Body of pancreas (tissue), 4 donors: ENCODE measurements around the gene ARF4. TPM values are rescaled to one million over a fixed set of nuclear protein-coding genes. Genes with fewer than 3 reads are reported as not detected.
"Not testable (repeated sequence)": the region's sequence is repeated elsewhere in the genome, so short reads cannot be mapped to it uniquely, and the experiment has no call there.

Source experiments
- ATAC-seq: fragments of 150-250 bp; one replicate; pipeline ENCODE4 v1.9.1; 2016
- DNase-seq, 4 donors: peaks; one replicate each; pipeline ENCODE4 v3.0.0-alpha.2; 2019
- H3K27ac ChIP-seq, 4 donors: fragments of 200-600 bp; sonication (generic); 1 replicate in 3 of 4; 2 replicates in 1 of 4; pipeline versions ENCODE4 v1.5.1 to v1.6.1; 2016 to 2019; ENCODE audit warnings: mild to moderate bottlenecking in 1 of 4, mixed read lengths in 1 of 4, moderate library complexity in 1 of 4
- H3K27me3 ChIP-seq, 2 donors: fragments of 200-600 bp; sonication (generic); one replicate each; pipeline ENCODE4 v1.6.0; 2016; ENCODE audit warnings: mild to moderate bottlenecking in 1 of 2
- H3K36me3 ChIP-seq, 2 donors: fragments of 200-600 bp; sonication (generic); replicated peaks in 1 of 2; 2 replicates each; pipeline ENCODE4 v1.5.1; 2016; ENCODE audit warnings: low read depth in 2 of 2; ENCODE audit not compliant: insufficient read depth in 1 of 2
- H3K4me1 ChIP-seq: fragments of 200-600 bp; sonication (generic); one replicate; pipeline ENCODE4 v1.6.0; 2016
- H3K4me3 ChIP-seq, 2 donors: fragments of 200-600 bp; sonication (generic); 1 replicate in 1 of 2; 2 replicates in 1 of 2; pipeline ENCODE4 v1.5.1; 2016 to 2019
- H3K9me3 ChIP-seq, 3 donors: fragments of 200-600 bp; sonication (generic); 1 replicate in 2 of 3; 2 replicates in 1 of 3; pipeline ENCODE4 v1.5.1; 2016
- POLR2A ChIP-seq, 3 donors: fragments of 450-650 bp; IDR thresholded peaks; one replicate each; pipeline ENCODE4 v1.6.1; 2016; ENCODE audit warnings: antibody characterized with exemption in 3 of 3, mild to moderate bottlenecking in 2 of 3
- WGBS, 2 donors: methylation state at CpG; one replicate each; pipeline ENCODE4 v1.1.5; 2017; 5-methylcytosine and 5-hydroxymethylcytosine counted together
- intact Hi-C: fragments of 100-400 bp; cut with DNase I; formaldehyde crosslinking; loops from one replicate; pipeline ENCODE4 v1.15.1; 2023
- total RNA-seq, 2 donors: library from RNA; depleted of rRNA; stranded (reverse); fragments of >200 nt; gene quantifications; one replicate each; pipeline ENCODE4 v1.1.0, GENCODE V29; 2016
- TF ChIP-seq, protein P1 (sequence below), 7 experiments: fragments of 450-650 bp in 4 of 7; fragments of 200-600 bp in 3 of 7; sonication (generic) in 3 of 7; IDR thresholded peaks; one replicate each; pipeline ENCODE4 v1.5.1; 2016 to 2019; ENCODE audit warnings: antibody characterized with exemption in 7 of 7

ARF4 gene
- 10 to 100 TPM; 62.0 to 90.3 TPM for total RNA-seq

DNA sequence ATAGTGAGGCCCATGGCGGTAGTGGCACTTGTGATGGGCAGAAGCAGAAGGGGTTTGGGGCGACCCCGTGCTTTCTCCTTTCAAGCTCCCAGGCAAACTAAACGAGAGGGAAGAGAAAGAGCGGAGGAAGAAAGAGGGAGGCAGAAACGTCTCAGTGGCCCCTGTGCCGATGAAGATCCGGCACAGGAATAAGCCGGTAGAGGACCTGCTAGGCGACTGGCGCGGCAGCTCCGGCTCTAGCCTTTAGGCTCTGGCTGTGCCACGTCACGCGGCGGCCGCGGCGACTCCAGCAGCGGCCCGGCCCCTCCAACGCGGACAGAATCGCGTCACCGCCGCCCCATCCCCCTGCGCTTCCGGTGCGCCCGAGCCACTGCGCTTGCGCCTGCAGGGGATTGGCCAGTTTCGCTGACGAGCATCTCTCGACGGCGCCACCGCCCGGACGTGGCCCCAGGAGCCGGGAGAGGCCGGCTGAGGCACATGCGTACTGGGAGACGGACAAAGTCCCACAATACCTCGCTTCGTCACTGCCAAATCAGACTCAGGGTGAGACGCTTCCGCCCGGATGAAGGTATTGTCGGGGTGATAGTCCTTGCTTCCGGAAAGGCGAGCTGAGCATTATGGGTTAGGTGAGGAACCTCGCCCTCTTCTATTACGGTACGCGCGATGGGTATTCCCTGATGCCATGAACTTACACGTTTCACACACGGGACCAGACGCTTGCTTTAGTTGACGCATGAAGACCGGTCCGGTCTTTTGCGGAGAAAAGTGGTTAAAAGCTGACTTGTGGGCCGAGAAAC lies at the start of gene ARF4:
TSS of gene ARF4 (minus strand) at position 218 of the 797 bp plus-strand sequence. CDS start at position 14, 204 bp downstream.
- peaks cover 45% of the 10 kb centered on the region for H3K4me1 ChIP-seq
- intact Hi-C loops = no loop called here
- WGBS, 2 donors = 0 to 1% methylated on average over 27 to 67 of the region's 67 CpGs

DNA sequence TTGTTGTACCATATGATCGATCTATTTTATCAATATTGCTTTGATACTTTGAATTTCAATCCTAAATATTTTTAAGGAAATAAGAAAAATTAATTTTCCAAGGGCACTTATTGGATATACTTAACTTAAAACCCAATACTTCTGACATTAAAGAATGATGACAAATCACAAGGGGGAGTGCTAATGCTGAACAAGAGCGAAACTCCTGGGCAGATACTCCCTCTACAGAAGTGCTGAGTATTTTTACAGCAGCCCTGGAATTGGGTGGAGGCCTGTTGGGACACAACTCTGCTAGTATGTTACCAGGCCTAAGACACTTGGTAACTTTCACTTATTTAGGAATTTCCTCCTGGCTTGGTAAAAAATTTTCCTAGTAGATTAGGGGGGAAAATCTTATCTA lies 49.6 kb upstream of the ARF4 start:
- no peak overlapping the region for H3K27ac ChIP-seq
- no peak for DNase-seq
- H3K4me1 ChIP-seq = no peaks in the 10 kb centered on the region
- no peaks in the 10 kb centered on the region for H3K36me3 ChIP-seq
- WGBS, 2 donors = 84% methylated on average over 2 of the region's 2 CpGs
- intact Hi-C loops = no loop called here
- no peak for ATAC-seq
- no peaks in the 10 kb centered on the region for H3K27me3 ChIP-seq
- H3K4me3 ChIP-seq = no peak overlapping the region
- TF ChIP-seq POLR2A (IDR thresholded peaks at IDR 0.05) = no peak
- TF ChIP-seq, protein P1, sequence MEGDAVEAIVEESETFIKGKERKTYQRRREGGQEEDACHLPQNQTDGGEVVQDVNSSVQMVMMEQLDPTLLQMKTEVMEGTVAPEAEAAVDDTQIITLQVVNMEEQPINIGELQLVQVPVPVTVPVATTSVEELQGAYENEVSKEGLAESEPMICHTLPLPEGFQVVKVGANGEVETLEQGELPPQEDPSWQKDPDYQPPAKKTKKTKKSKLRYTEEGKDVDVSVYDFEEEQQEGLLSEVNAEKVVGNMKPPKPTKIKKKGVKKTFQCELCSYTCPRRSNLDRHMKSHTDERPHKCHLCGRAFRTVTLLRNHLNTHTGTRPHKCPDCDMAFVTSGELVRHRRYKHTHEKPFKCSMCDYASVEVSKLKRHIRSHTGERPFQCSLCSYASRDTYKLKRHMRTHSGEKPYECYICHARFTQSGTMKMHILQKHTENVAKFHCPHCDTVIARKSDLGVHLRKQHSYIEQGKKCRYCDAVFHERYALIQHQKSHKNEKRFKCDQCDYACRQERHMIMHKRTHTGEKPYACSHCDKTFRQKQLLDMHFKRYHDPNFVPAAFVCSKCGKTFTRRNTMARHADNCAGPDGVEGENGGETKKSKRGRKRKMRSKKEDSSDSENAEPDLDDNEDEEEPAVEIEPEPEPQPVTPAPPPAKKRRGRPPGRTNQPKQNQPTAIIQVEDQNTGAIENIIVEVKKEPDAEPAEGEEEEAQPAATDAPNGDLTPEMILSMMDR (IDR thresholded peaks at IDR 0.05) = peak in 2 of 7 experiments; percentile 9 to 20
- peaks cover 0 to 8% (median 0%) of the 10 kb centered on the region in 3 donors for H3K9me3 ChIP-seq

More for the DNA sequence above, at the start of gene ARF4:
- peak; percentile 99 to 100 (median 100) for DNase-seq
- TF ChIP-seq, protein P1 (IDR thresholded peaks at IDR 0.05) = peak in 2 of 7 experiments; percentile 22 to 44
- peak; percentile 99 to 100 (median 100) for TF ChIP-seq POLR2A (IDR thresholded peaks at IDR 0.05)
- ATAC-seq = peak; percentile 92
- Histone ChIP-seq H3K4me3 (peak within 1 kb of the TSS; percentile 79 to 94), H3K36me3 (no peaks in the 10 kb centered on the region), H3K27me3 (no peaks in the 10 kb centered on the region), H3K27ac (peak within 1 kb of the TSS; percentile 97 to 100 (median 98)), H3K9me3 (no peaks in the 10 kb centered on the region)

DNA sequence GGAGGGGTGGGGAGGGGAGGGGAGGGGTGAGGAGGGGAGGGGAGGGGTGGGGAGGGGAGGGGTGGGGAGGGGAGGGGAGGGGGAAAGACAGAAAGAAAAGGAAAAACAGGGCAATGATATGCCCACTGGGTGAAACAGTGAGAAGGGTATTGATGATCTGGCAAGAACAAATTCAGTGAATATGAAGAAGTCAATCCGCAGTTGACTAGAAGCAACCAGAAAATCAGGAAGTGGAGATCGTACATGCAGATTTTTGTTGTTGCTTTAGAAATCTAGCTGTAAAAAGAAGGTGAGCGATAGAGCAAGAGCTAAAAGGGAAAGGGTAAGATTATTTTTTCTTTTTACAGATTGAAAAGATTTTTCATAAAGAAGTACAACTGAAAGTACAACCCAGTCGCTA lies 47.6 kb upstream of the ARF4 start:
- H3K36me3 ChIP-seq = no peaks in the 10 kb centered on the region
- H3K27me3 ChIP-seq = no peaks in the 10 kb centered on the region
- intact Hi-C loops = no loop called here

DNA sequence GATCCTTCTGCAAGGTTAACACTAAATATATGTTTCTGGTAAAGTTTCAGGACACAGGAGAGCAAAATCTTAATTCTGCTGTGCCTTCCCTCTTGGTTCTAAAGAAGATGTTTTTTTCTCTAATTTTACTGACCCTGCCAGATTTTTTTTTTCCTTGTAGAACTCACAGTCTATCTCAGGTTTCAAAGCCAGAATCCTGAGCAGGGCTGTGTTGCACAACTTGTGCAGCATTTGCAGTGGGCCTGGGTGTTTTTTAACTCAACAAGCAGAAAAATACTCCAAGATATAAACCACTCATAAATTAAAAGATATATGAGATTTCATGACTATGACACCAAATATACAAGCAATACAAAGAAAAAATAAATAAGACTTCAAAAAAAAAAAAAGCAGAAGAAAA lies 40.2 kb upstream of the ARF4 start:
- no peaks in the 10 kb centered on the region for H3K4me1 ChIP-seq
- no peak for DNase-seq
- intact Hi-C loops = no loop called here
- H3K36me3 ChIP-seq = peaks cover 0 to 18% of the 10 kb centered on the region in 2 donors
- H3K4me3 ChIP-seq = no peak overlapping the region
- no peaks in the 10 kb centered on the region for H3K9me3 ChIP-seq
- TF ChIP-seq POLR2A (IDR thresholded peaks at IDR 0.05) = no peak
- TF ChIP-seq, protein P1 (IDR thresholded peaks at IDR 0.05) = no peak
- no peaks in the 10 kb centered on the region for H3K27me3 ChIP-seq
- no peak for ATAC-seq
- no peak overlapping the region for H3K27ac ChIP-seq

More for the DNA sequence above, 47.6 kb upstream of the ARF4 start:
- TF ChIP-seq, protein P1 (IDR thresholded peaks at IDR 0.05) = no peak
- DNase-seq (no peak), ATAC-seq (no peak)
- Histone ChIP-seq H3K9me3 (peaks cover 0 to 8% (median 0%) of the 10 kb centered on the region in 3 donors), H3K4me3 (no peak overlapping the region), H3K4me1 (no peaks in the 10 kb centered on the region), H3K27ac (no peak overlapping the region)
- 90 to 93% methylated on average over 4 of the region's 4 CpGs for WGBS, 2 donors

DNA sequence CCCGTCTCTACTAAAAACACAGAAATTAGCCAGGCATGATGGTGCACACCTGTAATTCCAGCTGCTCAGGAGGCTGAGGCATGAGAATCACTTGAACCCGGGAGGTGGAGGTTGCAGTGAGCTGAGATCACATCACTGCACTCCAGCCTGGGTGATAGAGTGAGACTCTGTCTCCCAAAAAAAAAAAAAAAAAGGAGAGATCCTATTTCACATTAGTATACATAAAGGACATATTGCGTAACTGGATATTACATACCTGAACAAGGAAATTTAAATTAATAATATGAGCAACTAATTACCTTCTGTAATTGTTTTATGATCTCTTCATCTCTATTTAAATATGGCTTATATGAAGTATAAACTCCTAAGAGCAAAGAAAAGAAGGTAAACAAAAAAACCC lies 37.1 kb upstream of the ARF4 start:
- ATAC-seq, H3K27me3 ChIP-seq, H3K4me1 ChIP-seq, DNase-seq, H3K4me3 ChIP-seq, intact Hi-C loops, H3K27ac ChIP-seq, H3K9me3 ChIP-seq: not testable (repeated sequence)
- 93 to 96% methylated on average over 3 of the region's 3 CpGs for WGBS, 2 donors
- peaks cover 0 to 17% of the 10 kb centered on the region in 2 donors for H3K36me3 ChIP-seq
